GM21723 (cell line): ENCODE results near the gene CDH15.
"Not testable (repeated sequence)": the region's sequence is repeated elsewhere in the genome, so short reads cannot be mapped to it uniquely, and the experiment has no call there.

ENCODE experiments used
- ATAC-seq: cut with Tn5 transposase; IDR thresholded peaks from one replicate; pipeline ENCODE4 v1.9.1; 2021; ENCODE audit warnings: mild to moderate bottlenecking, moderate library complexity; ENCODE audit not compliant: unreplicated experiment

CDH15 gene

GRCh38 chr16:89224665-89225064 is 53.1 kb downstream of the CDH15 start:
- ATAC-seq: no peak

- ATAC-seq: no peak
Measured at GRCh38 chr16:89230255-89230654, 58.7 kb downstream of the CDH15 start.

- no peak for ATAC-seq
Measured at GRCh38 chr16:89232107-89232506, 60.6 kb downstream of the CDH15 start.

GRCh38 chr16:89233678-89234490 is 62.3 kb downstream of the CDH15 start:
- ATAC-seq: no peak

- no peak for ATAC-seq
Measured at GRCh38 chr16:89237733-89238132, 66.2 kb downstream of the CDH15 start.

- peak; percentile 61 for ATAC-seq
Measured at GRCh38 chr16:89241187-89242007, 69.8 kb downstream of the CDH15 start.

GRCh38 chr16:89242795-89243200 is 71.2 kb downstream of the CDH15 start:
- ATAC-seq: no peak

GRCh38 chr16:89243664-89244063 is 72.1 kb downstream of the CDH15 start:
- no peak for ATAC-seq

GRCh38 chr16:89244264-89244663 is 72.7 kb downstream of the CDH15 start:
- not testable (repeated sequence) for ATAC-seq

GRCh38 chr16:89244754-89245153 is 73.2 kb downstream of the CDH15 start:
- no peak for ATAC-seq
